SJSA1 (cell line): ENCODE results near the gene TRABD2B. TPM values are rescaled to one million over a fixed set of nuclear protein-coding genes. Genes with fewer than 3 reads are reported as not detected.
A peak's percentile ranks its signal among the peaks of the same experiment; 100 is the strongest.

Experiments
- DNase-seq, 2 experiments: peaks; one replicate each; pipeline ENCODE4 v3.0.0-alpha.2; 2015 to 2020; ENCODE audit warnings: low spot score in 2 of 2, low read depth in 1 of 2
- H3K27ac ChIP-seq: fragments of 250-450 bp; sonication (Bioruptor Pico); 2 replicates; pipeline ENCODE4 v1.5.1; 2020; ENCODE audit warnings: mild to moderate bottlenecking, moderate library complexity
- H3K27me3 ChIP-seq: fragments of 250-450 bp; sonication (Bioruptor Pico); replicated peaks from 2 replicates; pipeline ENCODE4 v1.5.1; 2020; ENCODE audit warnings: mild to moderate bottlenecking, moderate library complexity
- H3K36me3 ChIP-seq: fragments of 250-450 bp; sonication (Bioruptor Pico); 2 replicates; pipeline ENCODE4 v1.5.1; 2020; ENCODE audit warnings: mild to moderate bottlenecking
- H3K4me1 ChIP-seq: fragments of 250-450 bp; sonication (Bioruptor Pico); replicated peaks from 2 replicates; pipeline ENCODE4 v1.6.1; 2021; ENCODE audit warnings: mild to moderate bottlenecking
- H3K4me3 ChIP-seq: fragments of 250-450 bp; sonication (Bioruptor Pico); 2 replicates; pipeline ENCODE4 v1.5.1; 2020; ENCODE audit warnings: mild to moderate bottlenecking
- H3K9me3 ChIP-seq: fragments of 250-450 bp; sonication (Bioruptor Pico); replicated peaks from 2 replicates; pipeline ENCODE4 v1.5.1; 2020; ENCODE audit warnings: mild to moderate bottlenecking
- total RNA-seq: library from RNA; depleted of rRNA; stranded (reverse); fragments of >200 nt; shearing (Covaris generic); gene quantifications from 2 replicates; pipeline ENCODE4 v1.2.3, GENCODE V29; 2014

TRABD2B gene
- total RNA-seq, 1 experiment from 2014 or later, result 0.16 TPM

- Histone ChIP-seq H3K9me3 (no peaks in the 10 kb centered on the region), H3K4me3 (no peak overlapping the region), H3K27ac (no peak overlapping the region), H3K27me3 (no peaks in the 10 kb centered on the region), H3K36me3 (no peaks in the 10 kb centered on the region), H3K4me1 (peaks cover 45% of the 10 kb centered on the region)
- DNase-seq, result no peak
Measured at GRCh38 chr1:47805018-47805417, 192.2 kb downstream of the TRABD2B start.

GRCh38 chr1:47803815-47804501, 193.2 kb downstream of the TRABD2B start:
- DNase-seq, result no peak
- Histone ChIP-seq H3K36me3 (no peaks in the 10 kb centered on the region), H3K4me3 (no peak overlapping the region), H3K27me3 (no peaks in the 10 kb centered on the region), H3K27ac (no peak overlapping the region), H3K4me1 (peaks cover 34% of the 10 kb centered on the region), H3K9me3 (no peaks in the 10 kb centered on the region)

- Histone ChIP-seq H3K4me1 (peaks cover 28% of the 10 kb centered on the region), H3K27me3 (no peaks in the 10 kb centered on the region), H3K27ac (no peak overlapping the region), H3K4me3 (no peak overlapping the region), H3K36me3 (no peaks in the 10 kb centered on the region), H3K9me3 (no peaks in the 10 kb centered on the region)
- DNase-seq, result no peak
Measured at GRCh38 chr1:47797575-47797974, 199.6 kb downstream of the TRABD2B start.

DNA sequence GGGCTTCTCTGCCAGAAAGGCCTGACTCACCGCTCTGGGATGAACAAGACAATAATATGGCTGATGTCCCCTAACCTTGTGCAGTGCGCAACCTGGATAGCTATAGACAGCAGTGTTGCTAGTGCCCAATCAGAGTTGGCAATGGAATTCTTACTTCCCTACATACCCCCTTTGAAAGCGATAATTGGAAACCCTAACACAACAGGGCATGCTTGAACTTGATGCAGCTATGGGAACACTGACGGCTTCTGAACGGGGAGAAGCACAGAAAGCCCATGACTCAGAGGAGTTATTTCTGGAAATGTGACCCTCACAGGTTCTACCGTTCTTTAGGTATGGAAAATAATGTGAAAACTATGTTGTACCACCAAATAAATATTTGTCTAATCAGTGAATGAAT, 200.6 kb downstream of the TRABD2B start:
- H3K36me3 ChIP-seq, result no peaks in the 10 kb centered on the region

DNA sequence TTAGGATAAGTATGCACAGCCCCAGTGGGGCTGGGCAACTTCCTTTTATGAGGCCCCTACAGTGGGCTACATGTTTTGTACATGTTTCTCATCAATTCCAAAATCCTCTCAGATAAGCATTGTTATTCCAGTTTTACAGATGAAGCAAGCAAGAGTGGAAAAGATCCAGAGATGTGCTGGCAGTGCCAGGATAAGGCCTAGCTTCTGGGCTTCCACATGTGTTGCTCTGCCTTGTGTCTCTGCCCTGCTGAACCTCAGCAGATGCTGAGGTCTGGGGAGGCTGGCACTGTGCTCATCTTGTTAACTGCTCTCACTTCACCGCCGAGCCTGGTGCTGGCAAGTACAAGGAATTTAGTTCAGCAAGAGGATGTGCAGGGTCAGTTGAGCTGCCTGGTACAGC, 202.1 kb downstream of the TRABD2B start:
- Histone ChIP-seq H3K4me1 (peaks cover 37% of the 10 kb centered on the region), H3K4me3 (no peak overlapping the region), H3K27ac (no peak overlapping the region), H3K9me3 (no peaks in the 10 kb centered on the region), H3K27me3 (no peaks in the 10 kb centered on the region), H3K36me3 (no peaks in the 10 kb centered on the region)
- no peak for DNase-seq

More for the DNA sequence above, 200.6 kb downstream of the TRABD2B start:
- peaks cover 37% of the 10 kb centered on the region for H3K4me1 ChIP-seq
- no peaks in the 10 kb centered on the region for H3K9me3 ChIP-seq
- no peak for DNase-seq
- no peak overlapping the region for H3K4me3 ChIP-seq
- H3K27ac ChIP-seq, result no peak overlapping the region
- H3K27me3 ChIP-seq, result no peaks in the 10 kb centered on the region

DNA sequence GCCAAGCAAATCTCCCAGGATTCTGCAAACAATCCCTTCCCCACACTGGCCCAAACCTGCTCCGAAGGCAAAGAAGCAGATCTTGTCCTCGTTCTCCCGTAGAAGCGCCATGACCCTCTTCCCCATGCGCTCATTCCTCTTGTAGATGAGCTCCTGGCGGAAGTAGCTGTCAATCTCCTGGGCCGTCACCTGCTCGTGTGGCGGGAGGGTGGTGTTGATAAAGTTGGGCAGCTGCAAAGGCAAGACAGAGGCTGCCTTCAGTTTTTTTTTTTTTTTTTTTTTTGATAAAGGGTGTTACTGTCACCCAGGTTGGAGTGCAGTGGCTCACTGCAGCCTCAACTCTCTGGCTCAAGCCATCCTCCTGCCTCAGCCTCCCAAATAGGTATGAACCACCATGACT, 202.7 kb downstream of the TRABD2B start:
- H3K4me3 ChIP-seq, result no peak overlapping the region
- no peaks in the 10 kb centered on the region for H3K36me3 ChIP-seq
- H3K27ac ChIP-seq, result no peak overlapping the region
- H3K9me3 ChIP-seq, result no peaks in the 10 kb centered on the region
- no peaks in the 10 kb centered on the region for H3K27me3 ChIP-seq
- no peak for DNase-seq
- H3K4me1 ChIP-seq, result peaks cover 37% of the 10 kb centered on the region

DNA sequence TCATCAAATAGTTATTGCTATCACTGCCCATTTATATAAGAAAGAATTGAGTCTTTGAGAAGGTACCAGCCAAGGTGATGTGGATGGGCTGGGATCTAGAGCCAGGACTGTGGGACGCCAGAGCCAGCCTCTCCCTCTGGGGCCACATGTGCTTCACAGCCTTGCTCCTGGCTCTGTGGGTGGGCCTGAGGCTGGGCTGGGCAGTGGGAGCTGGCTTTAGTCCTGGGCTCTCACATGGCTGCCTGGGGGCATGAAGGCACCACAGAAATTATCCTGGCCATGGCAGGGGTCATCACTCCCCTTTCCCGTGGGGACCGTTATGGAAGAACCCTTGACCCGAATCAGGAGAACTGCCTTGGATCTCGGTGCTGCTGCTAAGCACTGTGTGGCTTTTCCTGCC, 203.1 kb downstream of the TRABD2B start:
- no peaks in the 10 kb centered on the region for H3K27me3 ChIP-seq
- no peaks in the 10 kb centered on the region for H3K9me3 ChIP-seq
- H3K36me3 ChIP-seq, result no peaks in the 10 kb centered on the region
- DNase-seq, result no peak
- H3K4me1 ChIP-seq, result peaks cover 37% of the 10 kb centered on the region
- H3K4me3 ChIP-seq, result no peak overlapping the region
- H3K27ac ChIP-seq, result no peak overlapping the region

GRCh38 chr1:47793563-47793962, 203.6 kb downstream of the TRABD2B start:
- Histone ChIP-seq H3K4me3 (no peak overlapping the region), H3K9me3 (no peaks in the 10 kb centered on the region), H3K4me1 (peaks cover 37% of the 10 kb centered on the region), H3K27me3 (no peaks in the 10 kb centered on the region), H3K27ac (no peak overlapping the region), H3K36me3 (no peaks in the 10 kb centered on the region)
- no peak for DNase-seq

GRCh38 chr1:47792779-47793178, 204.4 kb downstream of the TRABD2B start:
- H3K27ac ChIP-seq, result no peak overlapping the region
- H3K4me1 ChIP-seq, result peaks cover 37% of the 10 kb centered on the region
- no peaks in the 10 kb centered on the region for H3K27me3 ChIP-seq
- no peak overlapping the region for H3K4me3 ChIP-seq
- no peaks in the 10 kb centered on the region for H3K9me3 ChIP-seq
- H3K36me3 ChIP-seq, result no peaks in the 10 kb centered on the region
- DNase-seq, result no peak

DNA sequence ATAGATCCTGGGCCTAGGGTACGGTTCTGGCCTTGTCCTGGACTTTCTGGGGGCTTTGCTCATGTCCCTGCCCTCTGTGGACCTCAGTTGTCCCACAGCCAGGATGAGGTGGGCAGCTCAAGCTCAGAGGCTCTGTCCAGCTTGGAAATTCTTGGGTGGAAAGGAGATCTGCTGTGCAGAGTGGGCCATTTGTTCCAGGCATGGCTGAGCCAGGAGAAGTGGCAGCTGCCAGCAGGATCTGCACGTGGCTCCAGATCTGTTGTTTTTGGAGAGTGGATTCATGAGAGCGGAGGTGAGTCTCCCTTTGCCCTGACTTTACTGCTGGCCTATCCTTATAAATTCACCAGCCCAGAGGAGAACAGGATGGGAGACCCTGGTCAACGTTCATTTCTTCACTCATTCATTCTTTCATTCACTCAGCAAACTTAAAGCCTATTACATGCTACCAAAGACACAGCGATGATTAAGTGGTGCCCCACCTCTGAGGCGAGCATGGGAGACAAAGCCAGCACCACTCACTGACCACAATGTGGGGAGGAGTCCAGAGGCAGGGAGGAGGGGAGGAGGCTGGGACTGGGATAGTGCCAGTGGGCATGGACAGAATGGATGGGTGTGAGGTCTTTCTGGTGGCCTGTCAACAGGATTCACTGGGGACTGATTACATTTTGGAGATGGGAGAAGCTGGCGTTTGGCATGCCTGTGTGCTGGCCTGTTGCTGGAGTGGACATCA, 205.1 kb downstream of the TRABD2B start:
- Histone ChIP-seq H3K27me3 (no peaks in the 10 kb centered on the region), H3K36me3 (no peaks in the 10 kb centered on the region), H3K27ac (no peak overlapping the region), H3K4me1 (peaks cover 34% of the 10 kb centered on the region), H3K4me3 (no peak overlapping the region), H3K9me3 (no peaks in the 10 kb centered on the region)
- DNase-seq, result peak; percentile 57 to 72

- no peak for DNase-seq
- Histone ChIP-seq H3K4me3 (no peak overlapping the region), H3K36me3 (no peaks in the 10 kb centered on the region), H3K4me1 (peaks cover 25% of the 10 kb centered on the region), H3K9me3 (no peaks in the 10 kb centered on the region), H3K27me3 (no peaks in the 10 kb centered on the region), H3K27ac (no peak overlapping the region)
Measured at GRCh38 chr1:47788761-47789160, 208.4 kb downstream of the TRABD2B start.

DNA sequence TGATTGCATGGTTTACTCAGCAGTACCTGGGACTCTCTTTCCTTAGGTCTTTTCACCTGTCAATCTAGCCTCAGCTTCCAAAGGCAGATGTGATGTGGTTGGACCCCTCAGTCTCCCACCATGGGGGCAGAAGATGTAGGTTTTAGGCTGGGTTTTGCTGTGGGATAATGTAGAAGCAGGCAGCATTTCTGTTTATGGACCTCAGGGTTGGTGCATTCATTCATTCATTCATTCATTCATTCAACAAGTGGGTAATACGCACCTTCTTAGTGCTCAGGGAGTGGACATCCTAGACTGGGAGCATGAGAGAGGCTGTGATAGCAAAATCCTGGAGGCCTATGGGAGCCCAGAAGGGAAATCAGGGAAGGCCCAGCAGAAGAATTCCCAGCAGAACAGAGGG, 209.6 kb downstream of the TRABD2B start:
- no peak overlapping the region for H3K27ac ChIP-seq
- H3K4me1 ChIP-seq, result peaks cover 13% of the 10 kb centered on the region
- H3K27me3 ChIP-seq, result no peaks in the 10 kb centered on the region
- no peak overlapping the region for H3K4me3 ChIP-seq
- H3K9me3 ChIP-seq, result no peaks in the 10 kb centered on the region
- no peak for DNase-seq
- no peaks in the 10 kb centered on the region for H3K36me3 ChIP-seq

GRCh38 chr1:47786316-47786715, 210.9 kb downstream of the TRABD2B start:
- Histone ChIP-seq H3K27me3 (no peaks in the 10 kb centered on the region), H3K36me3 (no peaks in the 10 kb centered on the region), H3K4me1 (0 out of 2 replicates have a peak, but pooled peaks cover 3% of the 10 kb centered on the region), H3K4me3 (no peak overlapping the region), H3K27ac (no peak overlapping the region), H3K9me3 (no peaks in the 10 kb centered on the region)
- no peak for DNase-seq

GRCh38 chr1:47785561-47786271, 211.5 kb downstream of the TRABD2B start:
- H3K27ac ChIP-seq, result no peak overlapping the region
- DNase-seq, result peak in 1 of 2 experiments; percentile 28
- H3K4me3 ChIP-seq, result no peak overlapping the region
- H3K9me3 ChIP-seq, result no peaks in the 10 kb centered on the region
- H3K36me3 ChIP-seq, result no peaks in the 10 kb centered on the region
- 0 out of 2 replicates have a peak, but pooled peaks cover 3% of the 10 kb centered on the region for H3K4me1 ChIP-seq
- H3K27me3 ChIP-seq, result no peaks in the 10 kb centered on the region
